Hepatocyte (in vitro differentiated cells): ENCODE measurements around the gene LIMK2.

Experiments used
- CTCF ChIP-seq: fragments of 200-600 bp; sonication (generic); IDR thresholded peaks from 2 replicates; pipeline ENCODE4 v1.5.1; 2016; ENCODE audit warnings: antibody characterized with exemption, mild to moderate bottlenecking; ENCODE audit not compliant: poor library complexity
- EZH2 ChIP-seq: fragments of 200-600 bp; sonication (generic); IDR thresholded peaks from 2 replicates; pipeline ENCODE4 v1.6.1; 2016; ENCODE audit warnings: antibody characterized with exemption, mild to moderate bottlenecking, borderline replicate concordance

GRCh38 chr22:31329029-31329428 lies 116.9 kb downstream of the LIMK2 start:
- TF ChIP-seq CTCF (no peak), EZH2 (no peak)
